Kidney glomerular epithelial cell (primary cell): ENCODE results near the gene NET1.
A peak's percentile ranks its signal among the peaks of the same experiment; 100 is the strongest.
"Not testable (repeated sequence)": the region's sequence is repeated elsewhere in the genome, so short reads cannot be mapped to it uniquely, and the experiment has no call there.

ENCODE experiments used
- DNase-seq: peaks from one replicate; lab custom pipeline; 2025; lab: John Stamatoyannopoulos, UW

The NET1 gene

DNA sequence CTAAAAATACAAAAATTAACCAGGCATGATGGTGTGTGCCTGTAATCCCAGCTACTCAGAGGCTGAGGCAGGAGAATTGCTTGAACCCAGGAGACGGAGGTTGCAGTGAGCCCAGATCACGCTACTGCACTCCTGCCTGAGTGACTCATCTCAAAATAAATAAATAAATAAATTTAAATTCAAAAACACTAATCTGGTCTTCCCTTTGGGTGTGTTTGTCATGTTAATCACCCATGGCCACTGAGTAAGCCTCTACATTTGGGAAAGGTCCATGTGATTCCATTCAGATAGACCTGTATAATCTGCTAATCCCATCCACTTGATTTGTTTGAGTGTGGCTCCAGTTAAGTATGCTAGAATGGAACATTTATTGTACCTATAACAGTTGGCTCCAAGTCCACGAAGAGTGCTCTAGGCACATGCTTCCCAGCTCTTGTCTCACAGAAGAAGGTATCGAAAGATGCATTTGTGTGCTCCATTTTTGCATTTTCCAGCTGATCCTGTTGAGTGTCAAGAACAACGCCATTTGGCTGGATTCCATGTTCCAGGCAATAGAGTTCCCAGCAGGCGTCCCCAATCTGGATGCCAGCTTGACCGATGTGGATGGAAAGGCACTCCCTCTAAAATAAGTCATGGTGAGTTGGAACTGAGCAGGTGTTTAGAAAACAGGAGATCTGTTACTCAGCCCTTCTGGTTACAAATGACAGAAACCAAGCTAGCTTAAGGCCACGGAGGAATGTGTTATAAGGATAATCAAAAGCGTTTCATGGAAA is 11.7 kb upstream of the NET1 start:
- no peak for DNase-seq

DNA sequence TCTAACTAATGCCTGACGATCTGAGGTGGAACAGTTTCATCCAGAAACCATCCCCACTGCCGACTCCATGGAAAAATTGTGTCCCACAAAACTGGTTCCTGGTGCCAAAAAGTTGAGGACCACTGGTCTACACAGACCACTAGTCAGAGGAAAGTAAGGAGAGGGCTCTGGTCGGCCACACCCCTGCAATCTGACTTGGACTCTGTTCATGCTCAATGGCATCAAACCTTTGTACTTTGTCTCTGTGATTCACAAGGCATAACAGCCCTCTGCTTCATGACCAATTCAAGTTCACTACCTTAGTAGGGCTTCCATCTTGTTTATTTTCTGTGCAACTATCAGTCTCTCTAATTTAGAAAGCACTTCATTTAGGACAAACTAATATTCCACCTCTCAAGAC is 9.6 kb upstream of the NET1 start:
- no peak for DNase-seq

- no peak for DNase-seq
These were observed 7.9 kb upstream of the NET1 start, which contains the start of gene TUBAL3 for GRCh38 chr10:5404208-5405041. Gene TUBAL3 (minus strand): TSS chr10:5404828. CDS start chr10:5404792, 36 bp downstream.

DNA sequence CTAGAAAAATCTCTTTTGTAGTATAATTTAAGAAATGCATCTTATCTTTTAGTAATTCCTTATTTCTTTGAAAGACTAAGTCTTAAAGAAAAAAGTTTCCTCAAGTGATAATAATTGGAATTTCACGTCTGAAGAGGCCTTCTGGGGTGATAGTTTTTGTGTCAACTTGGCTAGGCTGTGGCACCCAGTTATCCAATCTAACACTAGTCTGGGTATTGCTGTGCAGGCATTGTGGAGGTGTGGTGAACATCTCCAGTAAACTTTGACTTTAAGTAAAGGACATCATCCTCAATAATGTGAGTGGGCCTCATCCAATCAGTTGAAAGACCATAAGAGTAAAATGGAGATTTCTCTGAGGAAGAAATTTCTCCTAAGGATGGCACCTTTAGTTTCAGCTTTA is 5.4 kb upstream of the NET1 start:
- no peak for DNase-seq

DNA sequence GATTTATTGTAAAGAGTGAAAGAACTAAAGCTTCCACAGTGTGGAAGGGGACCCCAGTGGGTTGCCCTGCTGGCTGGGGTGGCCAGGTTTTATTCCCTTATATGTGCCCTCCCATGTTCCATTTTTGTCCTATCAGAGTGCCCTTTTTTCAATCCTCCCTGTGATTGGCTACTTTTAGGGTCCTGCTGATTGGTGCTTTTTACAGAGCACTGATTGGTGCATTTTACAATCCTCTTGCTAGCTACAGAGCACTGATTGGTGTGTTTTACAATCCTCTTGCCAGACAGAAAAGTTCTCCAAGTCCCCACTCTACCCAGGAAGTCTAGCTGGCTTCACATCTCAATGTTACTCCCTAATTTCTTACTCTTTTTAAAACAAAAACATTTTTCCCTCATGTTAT is 1.6 kb upstream of the NET1 start:
- DNase-seq, result not testable (repeated sequence)

DNA sequence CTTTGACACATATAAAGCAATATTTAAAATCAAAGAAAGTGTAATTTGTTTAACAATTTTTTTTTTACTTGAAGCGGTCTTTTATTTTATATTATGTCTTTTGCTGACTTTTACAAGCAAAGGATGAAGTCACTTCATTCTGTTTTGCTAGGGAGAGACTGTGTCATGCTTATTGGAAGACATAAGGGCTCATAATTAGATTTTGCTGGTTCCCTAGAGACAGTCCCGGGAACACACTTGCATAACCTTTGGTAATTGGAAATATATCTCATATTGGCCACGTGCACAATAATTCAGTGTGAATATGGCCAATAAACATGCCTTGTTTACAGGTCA is 448 bp upstream of the NET1 start:
- DNase-seq, result no peak

- DNase-seq, result peak; percentile 3
These were observed 918 bp downstream of the NET1 start for GRCh38 chr10:5413012-5413938.

DNA sequence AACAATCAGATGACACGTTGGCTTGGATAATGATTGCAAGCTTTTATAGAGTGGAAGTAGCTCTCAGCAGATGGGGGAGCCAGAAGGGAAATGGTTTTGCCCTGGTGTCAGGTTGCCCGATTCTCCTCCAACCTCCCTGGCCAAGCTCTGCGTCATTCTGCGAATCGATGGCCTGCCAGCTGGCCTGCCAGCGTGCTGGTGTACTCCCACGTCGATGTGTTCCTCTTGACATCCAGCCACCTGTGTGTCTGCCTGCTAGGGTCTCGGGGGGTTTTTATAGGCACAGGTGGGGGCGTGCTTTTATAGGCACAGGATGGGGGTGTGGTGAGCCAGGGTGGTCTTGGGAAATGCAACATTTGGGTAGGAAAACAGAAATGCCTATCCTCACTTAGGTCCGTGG is 4.6 kb downstream of the NET1 start:
- no peak for DNase-seq

GRCh38 chr10:5418584-5418983 is 6.2 kb downstream of the NET1 start:
- DNase-seq, result no peak

- no peak for DNase-seq
These were observed 7.2 kb downstream of the NET1 start for GRCh38 chr10:5419466-5420094.

GRCh38 chr10:5423771-5424170 is 11.4 kb downstream of the NET1 start:
- no peak for DNase-seq

DNA sequence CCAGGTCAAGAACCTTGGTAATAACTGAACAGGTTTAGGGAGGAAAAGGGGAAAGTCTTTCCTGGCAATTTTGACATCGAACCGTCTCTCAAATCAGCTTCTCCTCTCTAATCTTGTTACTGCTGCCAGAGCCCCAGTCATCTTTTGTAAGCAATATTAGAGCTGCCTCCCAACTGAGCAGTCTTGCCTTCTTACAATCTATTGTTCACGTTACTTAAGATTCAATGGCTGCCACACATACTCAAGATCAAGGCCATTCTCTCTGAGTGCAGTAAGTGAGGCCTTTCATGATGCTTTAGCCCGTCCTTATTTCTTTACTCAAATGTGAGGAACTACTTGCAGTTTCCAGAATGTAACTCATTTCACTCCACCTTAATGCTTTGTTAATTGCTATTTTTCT is 12.4 kb downstream of the NET1 start:
- DNase-seq, result no peak

- no peak for DNase-seq
These were observed 15.8 kb downstream of the NET1 start for GRCh38 chr10:5428133-5428532.

DNA sequence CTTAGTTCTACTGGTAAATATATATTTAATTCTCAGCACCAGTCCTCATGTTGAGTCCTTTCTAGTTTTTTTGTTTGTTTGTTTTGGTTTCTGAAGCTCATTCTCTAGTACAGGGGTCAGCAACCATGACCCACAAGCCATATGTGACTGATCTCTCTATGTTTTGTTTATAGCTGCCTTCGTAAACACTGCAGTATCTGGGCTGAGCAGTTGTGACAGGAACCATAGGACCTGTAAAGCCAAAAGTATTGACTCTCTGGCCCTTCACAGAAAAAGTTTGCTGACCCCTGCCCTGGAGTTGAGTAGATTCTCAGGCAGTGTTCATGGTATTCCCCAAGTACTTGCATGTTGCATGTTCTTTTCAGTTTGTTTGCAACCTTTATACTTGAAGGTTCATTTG is 20.8 kb downstream of the NET1 start:
- DNase-seq, result no peak

DNA sequence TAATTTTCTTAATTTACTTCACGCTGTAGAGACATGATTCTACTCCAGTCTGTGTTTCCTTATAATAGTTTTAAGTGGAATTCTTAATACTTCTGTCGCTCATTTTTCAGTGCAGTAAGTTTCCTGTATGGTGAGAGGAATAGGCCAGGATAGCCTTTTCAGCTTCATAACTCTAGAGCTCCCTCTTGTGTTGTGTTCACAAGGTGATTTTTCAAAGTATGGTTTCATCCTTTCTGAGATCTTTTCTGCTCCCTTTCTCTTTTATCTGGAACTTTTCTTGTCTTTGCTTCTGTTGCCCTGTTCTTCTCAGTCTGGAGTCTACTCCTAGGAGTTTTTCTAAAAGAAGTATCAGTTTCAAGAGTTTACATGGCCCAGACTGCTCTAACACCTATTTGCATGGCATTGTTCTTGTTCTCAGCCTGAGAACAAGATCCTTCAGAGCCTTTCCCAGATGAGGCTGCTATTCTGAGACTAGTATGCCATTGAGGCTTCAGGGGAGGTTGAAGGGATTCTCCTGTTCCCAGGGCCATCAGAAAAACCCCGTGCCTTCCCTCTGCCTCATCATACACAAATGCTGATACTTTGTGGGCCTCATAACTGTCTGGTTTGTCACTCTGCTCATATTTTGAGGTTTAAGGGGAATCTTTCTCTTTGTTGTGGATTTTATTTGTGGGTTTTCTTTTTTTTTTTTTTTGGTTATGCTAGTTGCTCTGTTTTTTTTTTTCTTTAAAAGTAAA is 21.8 kb downstream of the NET1 start:
- peak; percentile 83 for DNase-seq

DNA sequence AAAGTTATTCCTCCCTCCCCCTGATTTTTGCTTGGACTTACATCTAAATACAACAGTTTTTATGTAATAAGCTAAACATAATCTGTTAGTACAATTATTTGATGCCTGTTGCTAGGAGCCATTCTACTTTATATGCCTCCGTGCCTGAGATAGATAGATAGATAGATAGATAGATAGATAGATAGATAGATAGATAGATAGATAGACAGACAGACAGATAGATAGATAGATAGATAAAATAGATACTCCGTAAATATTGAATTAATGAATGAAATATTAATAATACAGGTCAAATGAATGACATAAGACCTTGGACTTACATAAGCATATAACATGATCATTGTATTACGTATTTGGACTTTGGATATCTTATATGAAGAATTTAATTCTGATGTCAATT is 23.0 kb downstream of the NET1 start:
- DNase-seq, result no peak

DNA sequence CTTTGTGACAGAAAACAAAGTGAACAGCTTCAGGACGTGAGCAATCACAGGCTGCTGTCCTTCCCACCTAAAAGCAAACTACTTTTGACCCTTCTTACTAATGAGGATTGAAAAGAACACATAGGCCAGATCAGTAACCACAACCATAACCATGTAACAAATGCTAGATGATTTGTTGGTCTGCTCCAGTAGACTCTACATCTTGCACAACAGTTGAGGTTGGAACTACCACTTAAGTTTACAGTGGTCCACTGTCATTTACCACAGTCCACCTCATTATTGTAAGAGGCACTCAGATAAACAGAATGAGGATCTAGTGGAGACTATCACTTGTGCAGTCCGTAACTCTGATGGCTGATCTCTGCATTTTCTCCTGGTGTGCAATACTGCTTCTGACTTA is 27.8 kb downstream of the NET1 start:
- no peak for DNase-seq

DNA sequence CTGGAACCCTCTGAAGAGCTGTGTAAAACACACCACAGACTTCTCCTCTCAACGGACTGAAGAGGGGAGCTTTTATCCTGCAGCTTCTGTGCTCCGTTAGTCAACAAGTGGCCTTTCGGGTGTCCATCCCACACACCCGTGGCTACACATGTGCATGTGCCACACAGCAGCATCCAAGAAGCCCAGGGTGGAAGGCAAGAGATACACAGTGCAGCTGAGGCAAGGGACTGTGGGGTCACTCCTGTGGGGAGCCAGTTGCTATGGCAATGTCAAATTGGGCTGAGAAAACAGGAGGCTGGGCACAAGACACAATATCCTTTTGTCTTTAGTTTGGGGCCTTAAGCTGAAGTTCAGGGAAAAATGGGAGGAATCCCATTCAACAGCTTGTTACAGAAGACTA is 28.7 kb downstream of the NET1 start:
- no peak for DNase-seq

- DNase-seq, result peak; percentile 66
These were observed 30.0 kb downstream of the NET1 start for GRCh38 chr10:5442065-5442989.

DNA sequence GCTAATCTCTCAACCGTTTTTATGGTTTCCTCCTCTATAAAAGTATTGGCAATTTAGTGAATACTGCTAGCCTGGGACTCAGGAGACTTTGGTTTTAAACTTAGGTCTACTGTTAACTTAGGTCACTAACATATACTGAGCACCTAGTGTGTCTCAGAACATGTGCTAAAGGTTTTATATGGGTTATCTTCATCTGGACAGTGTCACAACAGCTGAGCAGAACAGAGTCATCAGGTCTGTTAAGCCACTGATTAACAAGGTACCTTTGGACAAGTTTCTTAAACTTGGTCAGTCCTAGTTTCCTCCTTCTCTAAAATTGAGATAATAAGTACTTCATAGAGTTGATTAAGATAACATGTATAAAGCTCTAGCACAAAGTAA is 30.6 kb downstream of the NET1 start:
- no peak for DNase-seq
